Smooth muscle cell (in vitro differentiated cells): Measurements from ENCODE around the gene ELP4. TPM values are rescaled to one million over a fixed set of nuclear protein-coding genes. Genes with fewer than 3 reads are reported as not detected.

Experiments used
- DNase-seq: peaks from one replicate; lab custom pipeline; 2025; ENCODE audit not compliant: unreplicated experiment; lab: John Stamatoyannopoulos, UW
- H2AFZ ChIP-seq: fragments of 200-600 bp; sonication (generic); 2 replicates; pipeline ENCODE4 v1.6.0; 2016; ENCODE audit warnings: antibody characterized with exemption, low read depth, mild to moderate bottlenecking
- H3F3A ChIP-seq: fragments of 200-600 bp; sonication (generic); 2 replicates; pipeline ENCODE4 v1.6.0; 2017; ENCODE audit warnings: antibody characterized with exemption, low read depth
- H3K27ac ChIP-seq: fragments of 200-600 bp; sonication (generic); 2 replicates; pipeline ENCODE4 v1.5.1; 2016; ENCODE audit warnings: low read depth, mild to moderate bottlenecking
- H3K27me3 ChIP-seq: fragments of 200-600 bp; sonication (generic); 2 replicates; pipeline ENCODE4 v1.6.1; 2016; ENCODE audit warnings: low read depth, mild to moderate bottlenecking
- H3K36me3 ChIP-seq: fragments of 200-600 bp; sonication (generic); 2 replicates; pipeline ENCODE4 v1.5.1; 2016; ENCODE audit warnings: low read depth
- H3K4me1 ChIP-seq: fragments of 200-600 bp; sonication (generic); 2 replicates; pipeline ENCODE4 v1.5.1; 2016; ENCODE audit warnings: low read depth
- H3K4me2 ChIP-seq: fragments of 200-600 bp; sonication (generic); 2 replicates; pipeline ENCODE4 v1.6.0; 2016; ENCODE audit warnings: mild to moderate bottlenecking
- H3K4me3 ChIP-seq: fragments of 200-600 bp; sonication (generic); 2 replicates; pipeline ENCODE4 v1.5.1; 2016; ENCODE audit warnings: mild to moderate bottlenecking
- H3K79me2 ChIP-seq: fragments of 200-600 bp; sonication (generic); 2 replicates; pipeline ENCODE4 v1.6.0; 2016; ENCODE audit warnings: low read depth, mild to moderate bottlenecking
- H3K9ac ChIP-seq: fragments of 200-600 bp; sonication (generic); 2 replicates; pipeline ENCODE4 v1.6.0; 2016; ENCODE audit warnings: low read depth
- H3K9me3 ChIP-seq: fragments of 200-600 bp; sonication (generic); replicated peaks from 2 replicates; pipeline ENCODE4 v1.5.1; 2016; ENCODE audit warnings: low read depth
- H4K20me1 ChIP-seq: fragments of 200-600 bp; sonication (generic); 2 replicates; pipeline ENCODE4 v1.6.0; 2016; ENCODE audit warnings: low read depth
- WGBS: methylation state at CpG from one replicate; pipeline ENCODE4 v1.1.7; 2016; ENCODE audit warnings: low lambda C conversion rate; 5-methylcytosine and 5-hydroxymethylcytosine counted together
- polyA plus RNA-seq: library from polyadenylated mRNA; unstranded; fragments of >200 nt; fragmentation: Nextera tagmentation; extraction: Ambion mirVana; gene quantifications from 2 replicates; pipeline ENCODE4 v1.2.1, GENCODE V29; 2016
- total RNA-seq: library from RNA; depleted of rRNA; stranded (reverse); fragments of >200 nt; gene quantifications from 2 replicates; pipeline ENCODE4 v1.2.3, GENCODE V29; 2014
- TF ChIP-seq, protein P1 (sequence below): fragments of 200-600 bp; sonication (generic); IDR thresholded peaks from 2 replicates; pipeline ENCODE4 v1.5.1; 2017; ENCODE audit warnings: borderline replicate concordance, mild to moderate bottlenecking, antibody characterized with exemption; ENCODE audit not compliant: insufficient read depth, poor library complexity, severe bottlenecking

Gene ELP4
- total and polyA plus RNA-seq, 2 experiments from 2014 or later: 19.5 to 28.4 TPM

DNA sequence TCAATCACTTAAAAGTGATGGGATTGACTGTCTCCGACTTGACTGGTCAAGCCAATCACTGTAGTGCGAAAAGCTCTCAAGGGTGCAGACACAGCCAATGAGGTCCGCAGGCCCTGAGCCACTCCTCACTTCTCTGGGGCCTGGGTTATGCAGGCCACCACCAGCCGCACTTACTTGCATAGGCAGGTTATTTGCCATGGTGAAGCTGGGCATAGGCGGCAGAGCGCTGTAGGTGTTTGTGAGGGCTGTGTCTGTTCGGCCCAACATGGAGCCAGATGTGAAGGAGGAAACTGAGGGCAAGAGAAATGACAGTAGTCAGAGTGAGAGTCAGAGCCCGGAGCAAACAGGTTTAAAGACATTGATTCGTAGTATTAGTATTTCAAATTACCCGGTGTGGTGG is 283.7 kb downstream of the ELP4 start:
- H3K4me3 ChIP-seq: no peak overlapping the region
- no peaks in the 10 kb centered on the region for H4K20me1 ChIP-seq
- H3K4me1 ChIP-seq: peaks cover 35% of the 10 kb centered on the region
- TF ChIP-seq, protein P1, sequence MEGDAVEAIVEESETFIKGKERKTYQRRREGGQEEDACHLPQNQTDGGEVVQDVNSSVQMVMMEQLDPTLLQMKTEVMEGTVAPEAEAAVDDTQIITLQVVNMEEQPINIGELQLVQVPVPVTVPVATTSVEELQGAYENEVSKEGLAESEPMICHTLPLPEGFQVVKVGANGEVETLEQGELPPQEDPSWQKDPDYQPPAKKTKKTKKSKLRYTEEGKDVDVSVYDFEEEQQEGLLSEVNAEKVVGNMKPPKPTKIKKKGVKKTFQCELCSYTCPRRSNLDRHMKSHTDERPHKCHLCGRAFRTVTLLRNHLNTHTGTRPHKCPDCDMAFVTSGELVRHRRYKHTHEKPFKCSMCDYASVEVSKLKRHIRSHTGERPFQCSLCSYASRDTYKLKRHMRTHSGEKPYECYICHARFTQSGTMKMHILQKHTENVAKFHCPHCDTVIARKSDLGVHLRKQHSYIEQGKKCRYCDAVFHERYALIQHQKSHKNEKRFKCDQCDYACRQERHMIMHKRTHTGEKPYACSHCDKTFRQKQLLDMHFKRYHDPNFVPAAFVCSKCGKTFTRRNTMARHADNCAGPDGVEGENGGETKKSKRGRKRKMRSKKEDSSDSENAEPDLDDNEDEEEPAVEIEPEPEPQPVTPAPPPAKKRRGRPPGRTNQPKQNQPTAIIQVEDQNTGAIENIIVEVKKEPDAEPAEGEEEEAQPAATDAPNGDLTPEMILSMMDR: no peak
- no peak overlapping the region for H3K27ac ChIP-seq
- H3K9me3 ChIP-seq: no peaks in the 10 kb centered on the region
- no peak overlapping the region for H2AFZ ChIP-seq
- peaks cover 62% of the 10 kb centered on the region for H3K27me3 ChIP-seq
- no peak for DNase-seq
- H3F3A ChIP-seq: no peaks in the 10 kb centered on the region
- H3K79me2 ChIP-seq: no peaks in the 10 kb centered on the region
- H3K4me2 ChIP-seq: no peak overlapping the region
- no peaks in the 10 kb centered on the region for H3K36me3 ChIP-seq
- no peak overlapping the region for H3K9ac ChIP-seq
- WGBS: 93% methylated on average over 10 of the region's 10 CpGs

DNA sequence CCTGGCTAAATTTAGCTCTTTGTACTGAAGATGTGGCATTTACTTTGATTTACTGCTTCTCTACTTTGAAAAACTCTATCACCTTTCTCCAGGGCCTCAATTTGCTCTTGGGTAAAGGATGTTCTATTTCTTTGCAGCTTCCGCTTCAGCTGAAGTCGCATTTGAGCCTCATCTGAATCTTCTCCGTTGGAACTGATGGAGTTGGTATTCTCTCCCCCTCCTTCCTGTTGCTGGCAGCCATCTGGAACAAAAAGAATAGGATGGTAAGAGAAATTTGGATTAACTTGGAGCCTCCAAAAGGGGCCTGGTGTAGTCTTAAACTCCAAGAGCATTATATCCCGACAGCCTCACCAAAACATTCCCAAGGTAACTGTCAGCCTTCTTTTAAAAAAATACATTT is 285.0 kb downstream of the ELP4 start:
- no peak for DNase-seq
- peaks cover 37% of the 10 kb centered on the region for H3K4me1 ChIP-seq
- no peaks in the 10 kb centered on the region for H3F3A ChIP-seq
- no peak overlapping the region for H3K4me2 ChIP-seq
- H4K20me1 ChIP-seq: no peaks in the 10 kb centered on the region
- H3K27ac ChIP-seq: no peak overlapping the region
- no peak overlapping the region for H3K4me3 ChIP-seq
- H3K79me2 ChIP-seq: no peaks in the 10 kb centered on the region
- 74% methylated on average over 4 of the region's 4 CpGs for WGBS
- no peaks in the 10 kb centered on the region for H3K36me3 ChIP-seq
- TF ChIP-seq, protein P1: no peak
- H2AFZ ChIP-seq: no peak overlapping the region
- no peak overlapping the region for H3K9ac ChIP-seq
- peaks cover 74% of the 10 kb centered on the region for H3K27me3 ChIP-seq
- H3K9me3 ChIP-seq: no peaks in the 10 kb centered on the region

DNA sequence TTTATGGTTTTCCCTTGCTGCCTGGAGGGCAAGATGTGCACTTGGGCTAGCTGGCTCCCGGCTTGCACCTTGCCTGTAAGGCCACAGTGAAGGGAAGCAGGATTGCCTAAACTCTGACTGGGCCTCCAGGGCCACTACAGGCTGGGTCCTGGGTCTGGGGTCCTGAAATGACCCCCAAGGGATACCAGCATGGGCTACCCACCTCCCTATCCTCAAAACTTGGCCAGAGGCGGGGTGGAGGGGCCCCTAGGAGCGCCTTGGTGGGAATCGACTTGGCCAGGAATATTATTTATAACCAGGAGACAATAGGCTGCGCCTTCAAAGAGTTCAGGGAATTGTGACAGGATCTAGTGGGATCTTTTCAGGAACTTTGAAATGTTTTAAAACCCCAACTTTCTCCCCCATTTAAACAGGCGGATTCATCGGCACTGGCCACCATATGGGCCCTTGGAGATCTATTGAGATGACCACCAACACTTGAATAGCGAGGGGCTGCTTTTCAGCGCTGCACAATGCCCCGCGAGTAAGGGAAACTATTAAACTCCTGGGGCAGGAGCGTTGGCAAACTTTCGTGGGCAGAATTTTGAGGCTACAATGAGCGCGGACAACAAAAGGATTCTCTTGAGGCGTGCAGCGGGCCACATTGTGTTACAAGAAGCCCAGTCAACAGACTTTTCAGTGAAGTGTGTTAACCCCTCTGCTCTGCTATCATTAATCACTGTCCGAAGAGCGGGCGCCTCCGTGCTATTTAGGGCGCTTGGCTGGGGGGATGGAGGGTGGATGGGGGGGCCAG is 286.3 kb downstream of the ELP4 start:
- 47% methylated on average over 18 of the region's 22 CpGs for WGBS
- H3K4me3 ChIP-seq: no peak overlapping the region
- TF ChIP-seq, protein P1: no peak
- no peaks in the 10 kb centered on the region for H3K9me3 ChIP-seq
- no peak overlapping the region for H3K4me2 ChIP-seq
- H2AFZ ChIP-seq: no peak overlapping the region
- H3K9ac ChIP-seq: no peak overlapping the region
- H3K4me1 ChIP-seq: peaks cover 47% of the 10 kb centered on the region
- H3F3A ChIP-seq: no peaks in the 10 kb centered on the region
- no peak for DNase-seq
- H4K20me1 ChIP-seq: no peaks in the 10 kb centered on the region
- peaks cover 88% of the 10 kb centered on the region for H3K27me3 ChIP-seq
- no peaks in the 10 kb centered on the region for H3K79me2 ChIP-seq
- no peak overlapping the region for H3K27ac ChIP-seq
- no peaks in the 10 kb centered on the region for H3K36me3 ChIP-seq

DNA sequence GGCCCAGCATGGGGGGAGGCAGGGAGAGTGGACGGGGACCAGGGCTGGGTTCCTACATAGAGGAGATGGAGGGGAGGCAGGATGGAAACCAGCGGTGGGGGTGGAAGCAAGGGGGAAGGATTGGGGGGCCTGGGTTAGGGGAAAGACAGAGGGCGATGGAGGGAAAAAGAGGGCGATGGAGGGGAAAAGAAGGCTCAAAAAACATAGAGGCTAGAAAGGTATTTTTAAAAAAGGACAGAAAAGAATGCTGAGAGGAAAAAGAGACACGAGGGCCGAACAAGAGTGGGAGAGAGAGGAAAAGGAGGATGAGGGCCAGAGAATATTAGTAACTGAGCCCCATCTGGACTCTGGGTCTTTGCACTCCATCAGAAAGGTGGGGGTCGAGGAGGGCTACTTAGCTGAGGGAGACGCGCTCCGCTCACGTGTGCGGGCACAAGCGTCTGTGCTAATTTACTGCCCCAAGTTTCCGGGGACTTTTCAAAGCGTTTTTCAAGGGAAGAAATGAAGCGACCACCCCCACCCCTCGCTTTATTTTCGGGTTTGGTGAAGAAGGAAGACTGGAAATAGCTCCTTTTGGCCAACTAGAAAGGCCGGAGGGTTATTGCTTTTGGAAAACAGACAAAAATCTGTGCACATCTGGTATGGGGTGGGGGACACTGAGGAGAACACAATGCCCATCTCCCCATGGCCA is 287.1 kb downstream of the ELP4 start:
- TF ChIP-seq, protein P1: no peak
- H4K20me1 ChIP-seq: no peaks in the 10 kb centered on the region
- H3K4me1 ChIP-seq: peaks cover 49% of the 10 kb centered on the region
- H3K9ac ChIP-seq: no peak overlapping the region
- no peak overlapping the region for H3K4me2 ChIP-seq
- H3K27ac ChIP-seq: no peak overlapping the region
- no peaks in the 10 kb centered on the region for H3F3A ChIP-seq
- no peak for DNase-seq
- H2AFZ ChIP-seq: no peak overlapping the region
- H3K9me3 ChIP-seq: no peaks in the 10 kb centered on the region
- H3K79me2 ChIP-seq: no peaks in the 10 kb centered on the region
- WGBS: 18% methylated on average over 17 of the region's 19 CpGs
- H3K27me3 ChIP-seq: peaks cover 92% of the 10 kb centered on the region
- no peak overlapping the region for H3K4me3 ChIP-seq
- H3K36me3 ChIP-seq: no peaks in the 10 kb centered on the region
